ENCODE measurements around the gene ZNF350.
A peak's percentile ranks its signal among the peaks of the same experiment; 100 is the strongest.
"Not testable (repeated sequence)": the region's sequence is repeated elsewhere in the genome, so short reads cannot be mapped to it uniquely, and the experiment has no call there.

ZNF350 gene

DNA sequence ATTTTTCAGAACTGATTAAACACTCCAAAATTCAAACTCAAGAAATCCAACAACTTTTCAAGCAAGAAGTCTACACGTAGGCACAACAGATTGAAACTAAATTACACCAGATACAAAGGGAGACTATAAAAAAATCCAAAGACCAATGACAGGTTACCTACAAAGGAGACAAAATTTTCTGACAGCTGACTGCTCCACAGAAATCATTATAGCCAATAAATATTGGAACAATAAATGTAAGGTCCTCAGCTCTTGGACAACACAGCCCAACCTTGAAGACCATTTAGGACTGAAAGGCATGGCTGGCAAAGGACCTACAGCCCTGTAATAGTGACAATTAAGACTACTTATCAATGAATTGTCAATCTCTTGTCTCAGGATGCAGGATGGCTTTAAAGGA is 15.9 kb downstream of the ZNF350 start:
- no peak for DNase-seq

- DNase-seq = no peak
Observed at GRCh38 chr19:51965583-51965982, 21.1 kb downstream of the ZNF350 start.

DNA sequence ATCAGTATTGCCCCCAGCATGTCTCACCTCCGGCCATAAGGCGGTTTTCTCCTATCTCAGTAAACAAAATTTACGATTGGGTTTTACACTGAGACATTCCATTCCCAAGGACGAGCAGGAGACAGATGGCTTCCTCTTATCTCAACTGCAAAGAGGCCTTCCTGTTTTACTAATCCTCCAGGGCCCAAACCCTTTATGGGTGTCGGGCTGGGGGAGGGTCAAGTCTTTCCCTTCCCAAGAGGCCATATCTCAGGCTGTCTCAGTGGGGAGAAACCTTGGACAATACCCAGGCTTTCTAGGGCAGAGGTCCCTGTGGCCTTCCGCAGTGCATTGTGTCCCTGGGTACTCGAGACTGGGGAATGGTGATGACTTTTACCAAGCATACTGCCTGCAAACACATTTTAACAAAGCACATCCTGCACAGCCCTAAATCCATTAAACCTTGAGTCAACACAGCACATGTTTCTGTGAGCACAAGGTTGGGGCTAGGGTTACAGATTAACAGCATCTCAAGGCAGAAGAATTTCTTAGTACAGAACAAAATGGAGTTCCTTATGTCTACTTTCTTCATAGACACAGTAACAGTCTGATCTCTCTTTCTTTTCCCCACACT is 25.9 kb downstream of the ZNF350 start:
- DNase-seq = not testable (repeated sequence)

DNA sequence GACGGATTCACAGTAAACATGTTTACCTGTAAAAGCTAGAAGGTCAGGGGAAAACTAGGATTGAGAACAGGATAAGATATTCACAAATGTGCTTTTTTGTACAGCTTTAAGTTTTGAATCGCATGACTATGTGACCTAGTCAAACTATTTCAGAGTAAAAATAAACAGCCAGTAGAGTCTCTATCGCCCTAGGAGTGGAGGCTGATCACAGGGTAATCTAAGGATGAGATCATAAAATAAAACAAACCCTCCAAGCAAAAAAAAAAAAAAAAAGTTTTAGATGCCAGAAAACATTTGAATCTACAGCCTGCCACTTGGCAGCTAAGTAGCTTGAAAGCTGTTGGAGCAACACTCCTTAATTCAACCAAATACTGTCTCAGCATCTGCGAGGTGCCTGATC is 26.8 kb downstream of the ZNF350 start:
- no peak for DNase-seq

GRCh38 chr19:51957846-51958245 is 28.8 kb downstream of the ZNF350 start:
- DNase-seq = not testable (repeated sequence)

- no peak for DNase-seq
Observed at GRCh38 chr19:51948975-51949374, 37.7 kb downstream of the ZNF350 start.

DNA sequence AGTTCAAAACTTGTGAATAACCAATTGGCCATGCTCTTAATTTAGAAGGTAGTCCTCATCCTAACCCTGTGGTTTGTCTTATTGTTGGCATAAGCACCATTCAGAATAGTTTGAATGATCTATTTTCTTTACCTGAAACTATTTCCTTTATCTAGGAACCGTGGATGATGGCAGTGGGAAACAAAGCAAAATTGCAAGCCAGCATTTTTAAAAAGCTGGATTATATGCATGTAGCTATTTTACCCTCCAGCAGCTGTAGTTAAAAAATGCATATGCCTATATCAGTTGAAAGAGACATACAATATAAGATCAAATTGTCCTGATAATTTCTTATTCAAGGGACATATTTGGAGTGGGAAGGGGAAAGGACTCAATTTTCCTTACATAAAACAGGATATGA is 40.0 kb downstream of the ZNF350 start:
- DNase-seq = no peak

- no peak for DNase-seq
Observed at GRCh38 chr19:51944798-51945552, 41.7 kb downstream of the ZNF350 start.

DNA sequence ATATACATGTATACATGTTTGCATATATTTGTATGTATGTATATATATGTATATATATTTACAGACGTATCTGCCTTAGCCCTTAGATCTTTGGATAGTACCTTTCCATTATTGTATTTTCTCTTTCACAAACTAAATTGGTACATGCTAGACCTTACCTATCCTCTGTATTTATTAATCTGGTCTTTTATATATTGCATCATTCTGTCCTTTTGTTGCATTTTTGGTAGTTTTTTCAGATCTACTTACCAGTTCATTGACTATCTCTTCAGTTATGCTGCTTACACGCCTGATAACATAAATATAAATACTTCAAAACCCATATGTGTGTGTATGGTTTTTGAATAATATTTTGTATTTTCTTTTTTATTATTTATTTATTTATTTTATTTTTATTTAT is 47.7 kb downstream of the ZNF350 start:
- DNase-seq = no peak

DNA sequence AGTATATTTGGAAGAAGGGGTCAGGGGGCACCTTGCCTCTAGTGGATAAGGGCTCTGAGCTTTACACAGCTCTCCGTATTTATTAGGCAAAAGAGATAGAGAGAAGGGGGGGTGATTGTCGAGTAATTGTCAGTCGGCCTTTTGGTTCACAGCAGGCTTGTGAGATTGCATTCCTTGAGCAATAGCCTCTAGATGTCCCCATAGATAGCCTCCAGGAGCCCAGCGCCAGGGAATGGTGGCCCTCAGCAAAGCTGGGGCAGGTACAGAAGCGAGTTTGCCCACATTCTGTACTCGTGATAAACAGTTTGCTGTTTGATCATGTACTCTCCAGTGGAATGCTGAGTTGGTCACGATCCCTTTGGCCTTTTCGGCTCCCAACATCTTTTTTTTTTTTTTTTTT is 54.7 kb downstream of the ZNF350 start:
- no peak for DNase-seq

- no peak for DNase-seq
Observed at GRCh38 chr19:51927859-51928258, 58.8 kb downstream of the ZNF350 start.

GRCh38 chr19:51926784-51927741 is 59.6 kb downstream of the ZNF350 start, which contains the start of gene ZNF613:
Gene ZNF613, plus strand, starts transcription at chr19:51927472. Its CDS starts 8,749 bp downstream, at chr19:51936221.
- peak; percentile 89 for DNase-seq

DNA sequence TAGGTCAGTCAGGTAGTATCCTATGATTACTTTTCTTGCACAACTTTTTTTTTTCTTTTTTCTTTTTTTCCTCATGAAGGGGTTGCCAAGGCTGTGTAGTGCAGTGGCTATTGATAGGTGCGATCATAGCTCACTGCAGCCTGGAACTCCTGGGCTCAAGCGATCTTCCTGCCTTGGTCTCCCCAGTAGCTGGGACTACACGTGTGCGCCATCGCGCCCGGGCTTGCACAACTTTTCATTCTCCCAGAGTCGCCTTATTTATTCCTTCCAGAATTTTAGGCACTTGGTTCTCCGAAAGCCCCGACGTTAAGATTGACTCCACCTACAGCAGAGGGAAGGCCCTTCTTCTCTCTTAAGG is 60.2 kb downstream of the ZNF350 start:
- DNase-seq = no peak

DNA sequence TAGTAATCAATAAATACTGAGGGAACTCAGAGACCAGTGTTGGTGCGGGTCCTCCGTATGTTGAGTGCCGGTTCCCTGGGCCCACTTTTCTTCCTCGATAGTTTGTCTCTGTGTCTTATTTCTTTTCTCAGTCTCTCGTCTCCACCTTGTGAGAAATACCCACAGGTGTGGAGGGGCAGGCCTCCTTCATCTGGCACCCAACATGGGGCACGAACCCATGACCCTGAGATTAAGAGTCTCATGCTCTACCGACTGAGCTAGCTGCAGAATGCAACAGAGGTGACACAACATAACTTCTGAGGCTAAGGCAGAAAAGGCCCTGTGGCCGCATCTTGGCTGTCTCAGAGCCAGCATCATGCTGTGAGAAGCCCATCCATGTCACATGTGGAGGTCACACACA is 64.7 kb downstream of the ZNF350 start:
- no peak for DNase-seq

GRCh38 chr19:51919606-51920005 is 67.0 kb downstream of the ZNF350 start:
- no peak for DNase-seq

DNA sequence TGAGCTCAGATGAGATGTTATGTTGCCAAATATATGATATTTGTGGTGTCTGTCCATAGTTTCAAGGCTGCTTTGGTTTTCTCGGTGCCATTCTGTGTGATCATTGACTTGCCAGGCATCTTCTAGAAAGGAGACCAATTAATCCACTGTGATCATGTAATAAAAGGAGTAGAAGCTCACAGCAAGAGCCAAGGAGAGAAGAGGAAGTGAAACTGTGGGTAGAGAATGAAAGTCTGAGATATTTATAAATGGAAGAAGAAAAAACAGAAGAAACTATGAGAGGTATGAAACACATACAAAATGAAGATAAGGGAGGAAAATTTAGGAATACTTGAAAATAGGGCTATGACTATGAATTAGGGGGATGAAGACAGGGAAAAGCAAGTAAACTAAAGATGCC is 70.5 kb downstream of the ZNF350 start:
- DNase-seq = no peak

- no peak for DNase-seq
Observed at GRCh38 chr19:51915324-51915867, 71.2 kb downstream of the ZNF350 start.
